Stimulated activated CD8-positive, alpha-beta memory T cell treated with anti-CD3 and anti-CD28 coated beads, Interleukin-4, amount 100 ng/mL, for 4 hours (primary cell): Measurements from ENCODE around the gene RGN.
"Not testable (repeated sequence)": the region's sequence is repeated elsewhere in the genome, so short reads cannot be mapped to it uniquely, and the experiment has no call there.

ENCODE experiments used
- DNase-seq, 2 donors: peaks; one replicate each; pipeline ENCODE4 v3.0.0-alpha.2; 2020; ENCODE audit warnings: low read depth in 2 of 2, low spot score in 1 of 2

The RGN gene

DNA sequence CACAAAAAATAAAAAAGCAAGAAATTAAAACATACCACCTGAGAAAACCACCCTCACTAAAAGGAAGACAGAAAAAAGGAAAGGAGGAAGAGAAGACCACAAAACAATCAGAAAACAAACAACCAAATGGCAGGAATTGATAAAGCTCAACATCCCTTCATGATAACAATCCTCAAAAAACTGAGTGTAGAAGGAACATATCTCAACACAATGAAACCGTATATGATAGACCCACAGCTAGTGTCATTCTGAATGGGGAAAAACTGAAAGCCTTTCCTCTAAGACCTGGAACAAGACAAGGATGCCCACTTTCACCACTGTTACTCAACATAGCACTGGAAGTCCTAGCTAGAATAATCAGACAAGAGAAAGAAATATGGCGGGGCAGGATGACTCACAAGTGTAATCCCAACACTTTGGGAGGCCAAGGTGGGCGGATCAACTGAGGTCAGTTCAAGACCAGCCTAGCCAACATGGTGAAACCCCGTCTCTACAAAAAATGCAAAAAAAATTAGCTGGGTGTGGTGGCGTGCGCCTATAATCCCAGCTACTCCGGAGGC is 38.4 kb downstream of the RGN start:
- not testable (repeated sequence) for DNase-seq

DNA sequence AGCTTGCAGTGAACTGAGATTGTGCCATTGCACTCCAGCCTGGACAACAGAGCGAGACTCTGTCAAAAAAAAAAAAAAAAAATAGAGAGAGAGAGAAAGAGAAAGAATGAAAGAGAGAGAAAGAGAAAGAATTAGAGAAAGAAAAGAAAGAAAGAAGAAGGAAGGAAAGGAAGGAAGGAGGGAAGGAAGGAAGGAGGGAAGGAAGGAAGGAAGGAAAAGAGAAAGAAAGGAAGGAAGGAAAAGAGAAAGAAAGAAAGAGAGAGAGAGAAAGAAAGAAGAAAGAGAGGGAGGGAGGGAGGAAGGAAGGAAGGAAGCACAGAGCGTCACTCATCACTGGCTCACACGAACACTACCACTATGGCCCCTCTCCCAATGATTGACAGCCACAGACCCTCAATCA is 46.2 kb downstream of the RGN start:
- not testable (repeated sequence) for DNase-seq

DNA sequence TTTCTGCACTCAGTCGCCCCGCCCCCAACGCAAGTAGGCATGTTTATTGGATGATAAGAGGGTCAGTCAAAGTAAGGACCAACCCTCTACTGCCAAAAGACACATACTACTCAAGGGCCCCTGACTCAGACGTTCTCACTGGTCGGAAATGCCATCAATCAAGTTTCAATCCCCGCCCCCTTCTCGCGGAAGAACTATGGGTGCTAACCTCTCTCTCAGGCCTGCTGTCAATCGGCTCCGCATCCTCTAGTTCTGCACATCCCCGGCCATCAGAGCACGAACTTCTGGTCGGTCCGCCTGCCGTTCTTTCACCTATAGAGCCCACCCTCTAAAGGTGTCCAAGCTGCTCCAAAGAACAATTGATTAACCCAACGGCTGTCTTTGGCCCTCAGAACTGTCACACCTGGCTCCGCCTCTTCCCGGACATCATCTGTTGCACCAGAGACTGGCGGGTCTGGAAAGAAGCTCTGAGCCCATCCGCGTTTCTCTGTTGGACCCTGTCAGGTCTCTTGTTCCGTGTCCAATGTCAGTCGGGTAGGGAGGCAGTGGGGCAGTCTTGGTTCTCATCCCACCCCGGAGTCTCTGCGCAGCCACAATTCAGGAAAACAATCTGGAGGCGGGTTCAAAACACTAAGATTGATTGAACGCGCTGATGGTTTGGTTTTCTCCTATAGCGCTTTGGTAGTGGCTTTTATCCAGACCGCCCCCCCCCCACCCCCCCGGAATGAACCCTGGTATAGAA is 51.1 kb downstream of the RGN start:
- peak; percentile 70 to 74 for DNase-seq

DNA sequence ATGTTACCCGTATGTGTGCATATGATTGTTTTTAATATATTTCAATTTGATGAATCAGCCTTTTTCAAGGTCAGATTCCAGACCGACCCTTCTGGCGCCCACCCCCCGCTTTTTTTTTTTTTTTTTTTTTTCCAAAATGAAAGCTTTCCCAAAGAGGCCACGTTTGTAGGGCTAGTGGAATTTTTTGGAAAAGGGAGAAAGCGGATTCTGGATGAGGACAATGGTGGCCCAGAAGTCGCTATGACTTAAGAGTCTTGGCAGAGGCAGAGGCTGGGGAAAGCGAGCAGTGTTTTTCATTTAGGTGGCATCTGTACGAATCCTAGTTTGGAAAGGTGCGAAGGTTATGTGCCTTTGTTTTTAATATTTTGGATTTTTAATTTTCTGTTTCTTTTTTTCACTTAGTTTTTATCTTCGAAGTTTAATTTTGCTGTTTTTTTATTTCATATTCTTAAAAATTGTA is 51.7 kb downstream of the RGN start:
- no peak for DNase-seq

DNA sequence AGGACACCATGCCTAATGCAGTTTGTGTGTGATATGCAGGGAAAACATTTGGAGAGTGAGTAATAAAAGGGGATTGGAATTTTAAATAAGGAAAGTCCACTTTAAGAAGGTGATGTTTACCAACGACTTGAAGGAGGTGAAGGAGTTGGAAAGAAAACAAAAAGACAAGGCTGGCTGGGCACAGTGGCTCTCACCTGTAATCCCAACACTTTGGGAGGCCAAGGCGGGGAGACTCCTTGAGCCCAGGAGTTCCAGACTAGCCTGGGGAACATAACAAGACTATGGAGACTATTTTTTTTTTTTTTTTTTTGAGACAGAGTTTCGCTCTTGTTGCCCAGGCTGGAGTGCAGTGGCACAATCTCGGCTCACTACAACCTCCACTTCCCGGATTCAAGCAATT is 55.2 kb downstream of the RGN start:
- DNase-seq = no peak

DNA sequence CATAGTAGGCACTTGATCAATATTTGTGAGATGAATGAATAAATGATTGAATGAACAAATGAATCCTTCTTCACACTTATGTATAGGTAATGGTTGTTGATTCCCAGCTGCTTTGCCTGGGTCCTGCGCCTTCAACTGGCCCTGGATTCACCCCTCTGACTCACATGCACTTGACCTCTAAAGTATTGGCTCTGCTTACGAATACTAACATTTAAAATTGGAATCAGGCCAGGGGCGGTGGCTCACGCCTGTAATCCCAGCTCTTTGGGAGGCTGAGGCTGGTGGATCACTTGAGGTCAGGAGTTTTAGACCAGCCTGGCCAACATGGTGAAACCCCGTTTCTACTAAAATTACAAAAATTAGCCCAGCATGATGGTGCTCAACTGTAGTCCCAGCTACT is 57.4 kb downstream of the RGN start:
- DNase-seq = not testable (repeated sequence)

DNA sequence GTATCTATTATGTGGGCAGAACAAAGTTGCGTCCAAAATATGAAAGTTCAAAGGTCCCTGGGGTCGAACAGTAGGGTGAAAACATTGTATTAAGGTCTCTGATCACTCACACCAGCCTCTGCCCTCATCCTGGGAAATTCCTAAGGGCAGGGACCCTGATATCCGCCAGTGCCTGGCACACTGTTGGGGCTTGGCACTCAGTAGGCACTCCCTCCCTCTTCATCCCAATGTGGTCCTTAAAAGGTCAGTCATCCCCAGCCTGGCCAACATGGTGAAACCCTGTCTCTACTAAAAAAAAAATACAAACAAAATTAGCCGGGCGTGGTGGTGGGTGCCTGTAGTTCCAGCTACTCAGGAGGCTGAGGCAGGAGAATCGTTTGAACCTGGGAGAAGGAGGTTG is 59.9 kb downstream of the RGN start:
- DNase-seq = no peak
